GM19452 (cell line): ENCODE data around the gene RBBP8NL.
"Not testable (repeated sequence)": the region's sequence is repeated elsewhere in the genome, so short reads cannot be mapped to it uniquely, and the experiment has no call there.

Experiments used
- ATAC-seq: cut with Tn5 transposase; IDR thresholded peaks from one replicate; pipeline ENCODE4 v1.9.1; 2021; ENCODE audit not compliant: unreplicated experiment

The RBBP8NL gene

GRCh38 chr20:62445553-62446340 is 18.4 kb upstream of the RBBP8NL start:
- ATAC-seq: no peak

GRCh38 chr20:62444286-62444685 is 16.9 kb upstream of the RBBP8NL start:
- no peak for ATAC-seq

- ATAC-seq: no peak
These were observed 14.7 kb upstream of the RBBP8NL start for GRCh38 chr20:62441987-62442539.

GRCh38 chr20:62439218-62439617 is 11.9 kb upstream of the RBBP8NL start:
- no peak for ATAC-seq

- ATAC-seq: no peak
These were observed 10.6 kb upstream of the RBBP8NL start for GRCh38 chr20:62437927-62438326.

GRCh38 chr20:62437496-62437895 is 10.2 kb upstream of the RBBP8NL start:
- ATAC-seq: no peak

GRCh38 chr20:62436692-62437091 is 9.4 kb upstream of the RBBP8NL start:
- no peak for ATAC-seq

GRCh38 chr20:62433658-62434497 is 6.5 kb upstream of the RBBP8NL start:
- ATAC-seq: no peak

GRCh38 chr20:62430866-62431447 is 3.6 kb upstream of the RBBP8NL start:
- no peak for ATAC-seq

GRCh38 chr20:62430311-62430853 is 3.0 kb upstream of the RBBP8NL start:
- no peak for ATAC-seq

GRCh38 chr20:62429455-62430310 is 2.3 kb upstream of the RBBP8NL start:
- no peak for ATAC-seq

GRCh38 chr20:62428396-62429295 is 1.3 kb upstream of the RBBP8NL start:
- no peak for ATAC-seq

GRCh38 chr20:62428002-62428372 is 648 bp upstream of the RBBP8NL start:
- no peak for ATAC-seq

GRCh38 chr20:62426699-62427131 is 624 bp downstream of the RBBP8NL start:
- ATAC-seq: no peak

- not testable (repeated sequence) for ATAC-seq
These were observed 1.3 kb downstream of the RBBP8NL start for GRCh38 chr20:62426059-62426348.

- no peak for ATAC-seq
These were observed 1.9 kb downstream of the RBBP8NL start for GRCh38 chr20:62425281-62426058.

GRCh38 chr20:62424249-62425107 is 2.9 kb downstream of the RBBP8NL start:
- no peak for ATAC-seq

- ATAC-seq: no peak
These were observed 4.0 kb downstream of the RBBP8NL start for GRCh38 chr20:62423326-62423706.
